AG04450 (cell line): Measurements from ENCODE around the gene SGK1. TPM values are rescaled to one million over a fixed set of nuclear protein-coding genes. Genes with fewer than 3 reads are reported as not detected.
A peak's percentile ranks its signal among the peaks of the same experiment; 100 is the strongest.

Experiments
- CTCF ChIA-PET: fragments of 300-600, 350-600 bp; formaldehyde crosslinking; extraction: SDS; loops from one replicate; lab custom pipeline; 2022; ENCODE audit warnings: antibody characterized with exemption, inconsistent platforms; lab: Charles Lee
- POLR2A ChIA-PET: fragments of 350-600 bp; formaldehyde crosslinking; extraction: SDS; loops from one replicate; lab custom pipeline; 2021; ENCODE audit warnings: antibody characterized with exemption, inconsistent platforms; lab: Yijun Ruan, JAX
- DNase-seq: peaks from one replicate; pipeline ENCODE4 v3.0.0-alpha.2; 2011; ENCODE audit warnings: low read depth, low spot score
- H3K27ac ChIP-seq: one replicate; pipeline ENCODE4 v1.5.1; 2012; ENCODE audit warnings: low read depth, low read length, control low read depth
- H3K27me3 ChIP-seq: one replicate; pipeline ENCODE4 v1.6.0; 2012; ENCODE audit warnings: low read length; ENCODE audit not compliant: control insufficient read depth, insufficient read depth
- H3K4me3 ChIP-seq: 2 replicates; pipeline ENCODE4 v1.5.1; 2011; ENCODE audit warnings: mild to moderate bottlenecking, low read depth, low read length, control low read depth
- H3K9me3 ChIP-seq: 2 replicates; pipeline ENCODE4 v1.5.1; 2012; ENCODE audit warnings: low read length; ENCODE audit not compliant: control insufficient read depth, insufficient read depth
- polyA plus RNA-seq: library from polyadenylated mRNA; depleted of rRNA; stranded (reverse); fragments of >200 nt; gene quantifications from 2 replicates; pipeline ENCODE4 v1.2.3, GENCODE V29; 2011
- TF ChIP-seq, protein P1 (sequence below): IDR thresholded peaks from 2 replicates; pipeline ENCODE4 v1.5.1; 2011; ENCODE audit warnings: low read depth, low read length, control low read depth, inconsistent platforms

Gene SGK1
- polyA plus RNA-seq, 1 experiment: 120 TPM

DNA sequence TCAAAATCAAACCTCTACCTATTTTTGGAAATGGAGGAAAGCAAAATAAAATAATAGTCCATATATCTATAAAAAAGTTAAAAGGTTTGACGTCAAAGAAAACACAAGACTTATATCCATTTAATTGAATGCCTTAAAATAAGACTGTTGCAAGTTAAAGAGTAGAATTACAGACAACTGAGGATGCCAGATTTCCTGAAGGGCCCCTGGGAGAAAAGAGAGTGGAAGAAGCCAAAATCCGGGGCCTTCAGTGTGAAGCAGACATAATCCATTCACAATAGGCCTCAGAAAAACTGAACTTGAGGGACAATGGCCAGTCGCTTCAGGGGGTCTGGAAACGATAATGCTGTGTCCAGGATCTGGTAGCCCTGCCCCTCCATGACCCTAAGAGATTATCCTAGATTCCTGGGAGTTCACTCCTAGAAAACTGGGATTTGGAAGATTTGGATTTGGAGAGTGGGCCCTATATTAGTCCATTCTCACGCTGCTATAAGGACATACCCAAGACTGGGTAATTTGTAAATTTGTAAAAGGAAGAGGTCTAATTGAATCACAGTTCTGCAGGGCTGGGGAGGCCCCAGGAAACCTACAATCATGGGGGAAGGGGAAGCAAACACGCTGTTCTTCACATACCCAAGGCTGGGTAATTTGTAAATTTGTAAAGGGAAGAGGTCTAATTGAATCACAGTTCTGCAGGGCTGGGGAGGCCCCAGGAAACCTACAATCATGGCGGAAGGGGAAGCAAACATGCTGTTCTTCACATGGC, 171.5 kb downstream of the SGK1 start:
- no peaks in the 10 kb centered on the region for H3K9me3 ChIP-seq
- POLR2A ChIA-PET: interaction anchor here (0.7 kb wide), 1 partner anchor 763 kb away, joined by 3 read pairs; no protein-coding TSS in a partner anchor
- DNase-seq: no peak

DNA sequence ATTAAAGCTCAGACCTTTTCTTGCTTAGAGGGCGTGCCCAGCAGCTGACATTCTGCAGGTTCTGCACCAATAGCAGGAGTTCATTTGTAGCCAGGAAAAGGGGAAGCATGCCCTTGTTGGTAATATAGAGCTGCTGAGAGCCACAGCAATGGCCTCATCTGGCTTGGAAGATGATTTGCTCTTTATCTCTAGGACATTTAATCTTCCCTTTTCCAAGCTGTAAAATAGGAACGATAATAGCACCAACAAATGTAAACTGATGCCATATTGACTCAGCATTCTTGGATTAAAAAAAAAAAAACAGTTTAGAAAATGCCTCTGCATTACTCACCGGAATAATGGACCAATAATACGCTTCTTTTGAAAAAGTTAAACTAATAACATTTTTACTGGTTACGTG, 172.1 kb downstream of the SGK1 start:
- Histone ChIP-seq H3K9me3 (no peaks in the 10 kb centered on the region), H3K27me3 (no peaks in the 10 kb centered on the region), H3K27ac (peak overlapping the region; percentile 47), H3K4me3 (no peak overlapping the region)
- no peak for DNase-seq
- ChIA-PET POLR2A (interaction anchor here (0.7 to 0.8 kb wide), 2 partner anchors 690 to 764 kb away, joined by 3 to 4 read pairs; no protein-coding TSS in a partner anchor), CTCF (interaction anchor here (0.6 to 2.9 kb wide), 6 partner anchors 11 to 794 kb away, joined by 3 to 52 read pairs (median 8); no protein-coding TSS in a partner anchor)
- TF ChIP-seq, protein P1, sequence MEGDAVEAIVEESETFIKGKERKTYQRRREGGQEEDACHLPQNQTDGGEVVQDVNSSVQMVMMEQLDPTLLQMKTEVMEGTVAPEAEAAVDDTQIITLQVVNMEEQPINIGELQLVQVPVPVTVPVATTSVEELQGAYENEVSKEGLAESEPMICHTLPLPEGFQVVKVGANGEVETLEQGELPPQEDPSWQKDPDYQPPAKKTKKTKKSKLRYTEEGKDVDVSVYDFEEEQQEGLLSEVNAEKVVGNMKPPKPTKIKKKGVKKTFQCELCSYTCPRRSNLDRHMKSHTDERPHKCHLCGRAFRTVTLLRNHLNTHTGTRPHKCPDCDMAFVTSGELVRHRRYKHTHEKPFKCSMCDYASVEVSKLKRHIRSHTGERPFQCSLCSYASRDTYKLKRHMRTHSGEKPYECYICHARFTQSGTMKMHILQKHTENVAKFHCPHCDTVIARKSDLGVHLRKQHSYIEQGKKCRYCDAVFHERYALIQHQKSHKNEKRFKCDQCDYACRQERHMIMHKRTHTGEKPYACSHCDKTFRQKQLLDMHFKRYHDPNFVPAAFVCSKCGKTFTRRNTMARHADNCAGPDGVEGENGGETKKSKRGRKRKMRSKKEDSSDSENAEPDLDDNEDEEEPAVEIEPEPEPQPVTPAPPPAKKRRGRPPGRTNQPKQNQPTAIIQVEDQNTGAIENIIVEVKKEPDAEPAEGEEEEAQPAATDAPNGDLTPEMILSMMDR: no peak

More for the DNA sequence above, 171.5 kb downstream of the SGK1 start:
- Histone ChIP-seq H3K27ac (no peak overlapping the region), H3K27me3 (no peaks in the 10 kb centered on the region), H3K4me3 (no peak overlapping the region)
- CTCF ChIA-PET: interaction anchor here (0.9 to 2.9 kb wide), 2 partner anchors 10 to 23 kb away, joined by 6 to 52 read pairs; no protein-coding TSS in a partner anchor
- TF ChIP-seq, protein P1: no peak

DNA sequence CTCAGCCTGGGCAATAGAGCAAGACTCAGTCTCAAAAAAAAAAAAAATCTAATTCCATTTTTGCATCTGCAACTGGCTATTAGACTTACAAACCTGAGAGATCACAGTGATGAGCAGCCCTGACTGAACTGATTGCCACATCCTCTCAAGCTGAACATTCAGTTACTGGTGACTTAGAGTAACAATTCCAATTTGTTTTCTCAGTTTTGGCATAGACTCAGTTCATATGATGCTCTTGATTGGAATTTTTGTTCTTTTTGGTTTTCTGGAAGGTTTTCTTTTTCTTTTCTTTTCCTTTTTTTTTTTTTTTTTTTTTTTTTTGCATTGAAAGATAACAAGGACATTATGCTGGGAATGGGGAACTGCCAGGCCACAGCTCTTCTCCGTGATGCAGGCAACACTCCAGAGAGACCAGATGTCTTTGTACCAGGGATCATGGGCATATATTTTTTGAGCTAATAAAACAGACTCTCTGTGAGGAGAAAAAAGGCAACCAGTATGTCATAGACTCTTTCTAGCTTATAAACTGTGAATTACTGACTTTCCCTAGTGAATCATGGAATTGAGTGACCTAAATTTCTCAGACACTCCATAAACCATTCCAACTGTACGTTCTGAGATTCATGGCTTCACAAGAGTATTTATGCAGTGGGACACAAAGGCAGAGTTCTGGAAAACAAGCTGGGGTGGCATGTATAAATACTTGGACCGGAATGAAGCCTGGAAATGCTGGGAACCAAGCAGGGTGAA, 179.5 kb downstream of the SGK1 start:
- CTCF ChIA-PET: interaction anchor here (0.6 to 4.8 kb wide), 6 partner anchors 15 to 745 kb away, joined by 3 to 27 read pairs (median 4); no protein-coding TSS in a partner anchor
- DNase-seq: no peak
- Histone ChIP-seq H3K4me3 (no peak overlapping the region), H3K27ac (peak overlapping the region; percentile 11), H3K9me3 (no peaks in the 10 kb centered on the region), H3K27me3 (no peaks in the 10 kb centered on the region)
- TF ChIP-seq, protein P1: no peak
- POLR2A ChIA-PET: interaction anchor here (0.7 to 1.2 kb wide), 2 partner anchors 19 to 230 kb away, joined by 5 to 6 read pairs; no protein-coding TSS in a partner anchor

DNA sequence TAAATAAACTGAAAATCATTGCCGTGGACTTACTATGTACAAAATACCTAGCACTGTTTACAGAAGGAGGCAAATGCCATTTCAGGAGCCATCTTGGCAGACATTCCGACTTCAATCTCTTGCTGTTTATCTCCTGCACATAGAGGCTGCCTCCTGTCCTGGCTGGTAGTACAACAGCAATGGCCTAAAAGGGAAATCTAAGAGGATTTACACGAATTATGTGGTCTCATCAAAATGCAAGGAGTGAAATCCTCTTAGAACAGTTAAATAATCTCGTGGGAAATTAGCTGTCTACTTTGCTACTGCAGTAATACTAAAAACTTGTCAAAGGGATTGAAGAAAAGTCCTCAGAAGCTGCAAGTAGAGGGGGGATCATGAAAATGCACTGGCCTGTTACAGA, 183.3 kb downstream of the SGK1 start:
- Histone ChIP-seq H3K4me3 (no peak overlapping the region), H3K9me3 (no peaks in the 10 kb centered on the region), H3K27me3 (no peaks in the 10 kb centered on the region), H3K27ac (no peak overlapping the region)
- ChIA-PET POLR2A (no interaction called here), CTCF (interaction anchor here (4.4 kb wide), 1 partner anchor 11 kb away, joined by 38 read pairs; no protein-coding TSS in a partner anchor)
- TF ChIP-seq, protein P1: no peak
- no peak for DNase-seq
